Measurements from ENCODE around the gene SLC6A3.
"Not testable (repeated sequence)": the region's sequence is repeated elsewhere in the genome, so short reads cannot be mapped to it uniquely, and the experiment has no call there.

Gene SLC6A3

DNA sequence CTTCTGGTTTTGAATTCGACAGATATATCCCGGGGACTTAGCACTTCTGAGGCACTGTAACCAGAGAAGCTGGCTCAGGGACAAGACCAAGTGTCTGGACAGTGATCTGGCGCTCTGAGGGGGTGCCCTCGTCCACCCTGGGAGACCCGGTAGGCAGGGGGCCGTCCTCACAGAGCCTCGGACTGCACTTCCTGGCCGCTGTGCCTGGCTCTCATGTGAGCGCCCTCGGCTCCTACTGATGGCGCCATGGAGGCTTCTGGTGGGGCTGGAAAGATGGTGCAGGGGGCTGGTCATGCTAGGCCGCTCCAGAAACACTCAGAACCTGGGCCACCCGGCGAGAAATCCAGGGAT, 18.8 kb upstream of the SLC6A3 start:
- DNase-seq (ENCODE audit: low spot score) = no peak

DNA sequence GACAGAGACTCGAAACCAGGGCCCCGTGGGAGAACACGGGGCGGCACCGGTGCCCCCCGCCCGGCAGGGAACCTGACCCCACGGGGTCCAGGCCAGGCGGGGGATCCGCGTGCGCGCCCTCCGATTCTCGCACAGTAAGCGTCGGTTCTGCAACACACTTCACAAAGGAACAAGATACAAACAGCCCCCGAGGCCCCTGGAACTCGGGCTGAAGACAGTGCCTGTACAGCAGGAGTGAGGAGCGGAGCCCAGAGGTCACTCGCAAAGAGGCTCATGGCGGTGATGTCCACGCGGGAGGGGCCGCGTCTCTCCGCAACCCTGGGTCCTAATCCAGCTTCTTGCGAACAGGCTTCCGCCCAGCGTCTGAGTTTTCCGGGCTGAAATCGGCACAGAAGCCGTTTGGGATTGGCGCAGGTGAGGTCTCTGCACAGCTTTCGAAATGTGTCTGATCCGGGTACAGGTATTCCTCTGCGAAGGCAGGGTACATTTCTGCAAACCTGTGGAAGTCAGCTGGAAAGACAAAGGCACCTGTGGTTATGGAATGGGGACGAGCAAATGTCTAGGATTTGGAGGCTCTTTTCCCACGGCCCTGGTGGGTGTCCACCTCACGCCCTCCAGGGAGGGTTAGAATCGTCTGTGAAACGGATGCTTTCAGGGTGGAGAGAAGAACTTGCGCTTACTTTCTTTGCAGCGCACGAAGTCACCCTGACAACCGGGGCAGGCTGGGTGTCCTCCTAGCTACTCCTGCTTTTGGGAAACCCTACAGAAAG, 18.3 kb upstream of the SLC6A3 start:
- DNase-seq (ENCODE audit: low spot score) = no peak

DNA sequence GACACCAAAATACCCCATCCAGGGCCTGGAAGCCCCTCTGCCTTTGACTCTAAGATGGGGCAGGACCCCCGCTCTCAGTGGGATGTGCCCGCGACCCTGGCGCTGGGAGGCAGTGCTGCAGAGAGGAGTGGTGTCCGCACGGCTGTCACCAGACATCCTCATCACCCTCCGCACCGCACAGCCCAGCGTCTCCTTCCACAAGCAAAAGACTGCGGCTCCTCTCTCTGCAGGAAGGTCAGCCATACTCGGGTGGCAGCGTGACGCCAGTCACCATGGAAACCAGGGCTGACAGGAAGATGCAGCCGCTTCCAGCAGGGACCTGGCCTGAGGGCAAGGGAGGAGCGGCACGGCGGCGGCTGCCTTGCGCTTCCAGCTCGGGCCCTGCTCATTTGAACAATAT, 17.1 kb upstream of the SLC6A3 start:
- DNase-seq (ENCODE audit: low spot score) = no peak

DNA sequence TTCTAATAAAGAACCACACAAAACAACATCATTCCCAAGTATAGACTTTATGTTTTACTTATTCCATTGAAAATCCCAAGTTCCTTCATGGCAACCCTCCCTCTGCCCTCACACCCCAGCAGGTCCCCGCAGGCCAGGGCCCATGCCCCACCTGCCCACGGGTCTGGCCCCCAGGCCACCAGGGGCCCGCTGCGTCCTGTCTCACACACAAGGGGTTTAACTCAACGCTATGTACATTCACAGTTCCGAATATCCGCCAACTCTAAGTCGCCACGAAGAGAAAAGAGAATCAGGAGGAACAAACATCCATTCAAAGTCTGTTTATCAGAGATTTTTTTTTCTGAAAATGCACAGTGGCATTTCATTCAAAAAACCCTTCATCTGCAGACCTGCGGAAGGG, 16.2 kb upstream of the SLC6A3 start:
- no peak for DNase-seq (ENCODE audit: low spot score)

DNA sequence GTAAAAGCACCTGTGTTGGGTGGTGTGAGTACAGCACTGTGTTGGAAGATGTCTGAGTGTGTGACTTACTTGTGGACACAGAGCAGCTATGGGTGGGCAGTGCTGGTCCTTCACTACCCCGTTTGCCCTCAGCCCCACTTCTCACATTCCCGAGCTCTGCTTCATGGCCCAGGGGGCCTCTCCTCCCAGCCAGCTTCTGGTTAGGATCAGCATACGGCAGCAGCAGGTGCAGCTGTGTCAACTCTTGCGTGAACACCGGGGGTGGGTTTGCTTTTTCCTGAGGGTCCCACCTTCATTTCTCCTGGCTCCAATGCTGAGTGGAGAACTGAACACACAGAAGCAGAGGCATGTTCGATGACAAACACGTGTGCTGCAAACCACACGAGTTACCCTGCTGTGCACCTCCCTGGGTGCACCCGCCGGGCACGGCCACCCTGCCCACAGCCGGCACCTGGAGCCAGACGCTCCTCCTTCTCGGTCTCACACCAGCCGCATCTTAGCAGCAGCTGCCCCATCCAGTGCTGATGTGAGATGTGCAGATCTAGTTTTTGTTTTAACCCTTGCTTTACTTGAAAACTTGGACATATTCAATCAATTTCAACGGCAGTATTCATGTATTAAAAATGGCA, 14.9 kb upstream of the SLC6A3 start:
- no peak for DNase-seq (ENCODE audit: low spot score)

DNA sequence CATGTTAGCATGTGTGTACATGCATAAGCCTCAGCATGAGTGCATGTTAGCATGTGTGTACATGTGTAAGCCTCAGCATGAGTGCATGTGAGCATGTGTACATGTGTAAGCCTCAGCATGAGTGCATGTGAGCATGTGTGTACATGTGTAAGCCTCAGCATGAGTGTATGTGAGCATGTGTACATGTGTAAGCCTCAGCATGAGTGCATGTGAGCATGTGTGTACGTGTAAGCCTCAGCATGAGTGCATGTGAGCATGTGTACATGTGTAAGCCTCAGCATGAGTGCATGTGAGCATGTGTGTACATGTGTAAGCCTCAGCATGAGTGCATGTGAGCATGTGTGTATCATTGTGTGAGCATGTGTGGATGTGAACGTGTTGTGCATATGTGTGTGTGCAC, 14.2 kb upstream of the SLC6A3 start:
- not testable (repeated sequence) for DNase-seq (ENCODE audit: low spot score)

DNA sequence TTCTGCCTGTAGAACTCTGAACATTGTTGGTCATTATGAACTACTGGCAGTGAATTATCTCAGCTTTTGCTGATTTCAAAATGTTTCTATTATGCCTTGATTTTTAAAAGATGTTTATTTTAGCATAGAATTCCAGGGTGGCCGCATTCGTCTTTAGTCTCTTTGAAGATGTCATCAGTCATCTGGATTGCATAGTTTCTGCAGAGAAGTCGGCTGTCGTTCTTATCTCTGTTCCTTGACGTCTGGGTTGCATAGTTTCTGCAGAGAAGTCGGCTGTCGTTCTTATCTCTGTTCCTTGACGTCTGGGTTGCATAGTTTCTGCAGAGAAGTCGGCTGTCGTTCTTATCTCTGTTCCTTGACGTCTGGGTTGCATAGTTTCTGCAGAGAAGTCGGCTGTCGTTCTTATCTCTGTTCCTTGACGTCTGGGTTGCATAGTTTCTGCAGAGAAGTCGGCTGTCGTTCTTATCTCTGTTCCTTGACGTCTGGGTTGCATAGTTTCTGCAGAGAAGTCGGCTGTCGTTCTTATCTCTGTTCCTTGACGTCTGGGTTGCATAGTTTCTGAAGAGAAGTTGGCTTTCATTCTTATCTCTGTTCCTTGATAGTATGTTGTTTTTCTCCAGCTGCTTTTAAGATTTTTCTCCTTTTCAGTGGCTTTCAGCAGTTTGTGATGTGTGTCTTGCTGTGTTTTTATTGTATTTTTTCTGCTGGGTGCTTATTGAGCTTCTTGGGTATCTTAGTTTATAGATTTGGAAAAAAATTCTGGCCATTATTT, 11.1 kb upstream of the SLC6A3 start:
- not testable (repeated sequence) for DNase-seq (ENCODE audit: low spot score)

DNA sequence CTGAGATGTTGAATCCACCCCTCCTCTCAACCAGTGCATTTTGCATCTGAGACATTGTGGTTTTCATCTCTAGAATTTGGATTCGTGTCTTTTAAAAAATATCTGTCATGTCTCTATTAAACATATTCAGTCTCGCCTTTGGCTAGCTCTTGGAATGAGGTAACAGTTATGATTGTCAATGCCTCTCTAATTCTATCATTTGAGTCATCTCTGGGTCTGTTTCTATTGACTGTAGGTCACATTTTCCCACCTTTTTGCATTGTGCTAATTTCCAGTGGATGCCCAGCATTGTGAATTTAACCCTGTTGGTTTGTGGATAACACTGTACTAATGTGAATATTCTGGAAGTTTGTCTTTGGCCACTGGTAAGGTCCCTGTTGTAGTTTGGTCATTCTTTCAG, 8.4 kb upstream of the SLC6A3 start:
- no peak for DNase-seq (ENCODE audit: low spot score)

DNA sequence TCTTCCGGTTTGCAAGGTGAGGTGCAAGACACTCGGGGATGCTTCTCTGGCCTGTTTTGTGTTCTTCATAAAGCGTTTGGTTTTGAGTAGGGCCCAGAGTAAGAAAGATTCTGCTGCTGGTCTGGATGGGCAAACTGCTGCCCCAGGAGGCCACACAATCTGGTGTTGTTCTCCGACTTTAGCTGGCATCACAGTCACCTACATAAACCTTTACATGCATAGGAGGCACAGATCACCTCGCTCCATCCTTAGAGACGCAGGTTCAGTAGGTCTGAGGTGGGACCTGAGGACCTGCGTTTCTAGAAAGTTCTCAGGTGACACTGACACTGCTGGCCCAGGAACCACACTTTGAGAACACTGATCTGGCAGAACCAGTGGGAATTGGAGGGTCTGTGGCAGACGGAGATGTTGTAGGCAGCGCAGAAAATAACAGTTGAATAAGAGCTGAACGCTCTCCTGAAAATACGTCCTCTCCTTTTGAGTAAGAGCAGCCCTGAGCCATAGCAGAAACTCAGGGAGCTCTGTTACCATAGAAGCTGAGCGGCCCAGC, 3.9 kb upstream of the SLC6A3 start:
- no peak for DNase-seq (ENCODE audit: low spot score)

DNA sequence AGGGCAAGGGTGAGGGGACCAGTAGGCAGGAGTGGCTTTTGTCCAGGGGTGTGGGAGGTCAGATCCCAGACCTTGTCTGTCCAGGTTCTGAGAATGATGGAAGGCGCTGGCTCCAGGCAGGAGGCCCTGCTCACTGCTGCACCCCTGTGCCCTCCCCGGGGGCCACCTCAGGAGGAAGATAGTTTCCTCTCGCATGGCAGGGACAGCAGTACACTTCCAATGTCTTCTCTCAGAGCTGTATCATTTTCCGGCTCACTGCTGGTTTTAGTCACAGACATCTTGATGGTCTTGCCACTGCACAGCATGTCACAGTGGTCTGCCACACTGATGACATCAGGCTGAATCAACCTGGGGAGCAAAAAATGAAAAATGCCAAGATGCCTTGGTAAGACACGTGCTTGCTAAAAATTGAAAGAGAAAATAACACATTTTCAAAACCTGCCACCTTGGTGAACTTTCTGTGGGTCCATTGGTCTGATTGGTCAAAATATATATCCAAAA, 3.3 kb upstream of the SLC6A3 start:
- peak; percentile 2 for DNase-seq (ENCODE audit: low spot score)

DNA sequence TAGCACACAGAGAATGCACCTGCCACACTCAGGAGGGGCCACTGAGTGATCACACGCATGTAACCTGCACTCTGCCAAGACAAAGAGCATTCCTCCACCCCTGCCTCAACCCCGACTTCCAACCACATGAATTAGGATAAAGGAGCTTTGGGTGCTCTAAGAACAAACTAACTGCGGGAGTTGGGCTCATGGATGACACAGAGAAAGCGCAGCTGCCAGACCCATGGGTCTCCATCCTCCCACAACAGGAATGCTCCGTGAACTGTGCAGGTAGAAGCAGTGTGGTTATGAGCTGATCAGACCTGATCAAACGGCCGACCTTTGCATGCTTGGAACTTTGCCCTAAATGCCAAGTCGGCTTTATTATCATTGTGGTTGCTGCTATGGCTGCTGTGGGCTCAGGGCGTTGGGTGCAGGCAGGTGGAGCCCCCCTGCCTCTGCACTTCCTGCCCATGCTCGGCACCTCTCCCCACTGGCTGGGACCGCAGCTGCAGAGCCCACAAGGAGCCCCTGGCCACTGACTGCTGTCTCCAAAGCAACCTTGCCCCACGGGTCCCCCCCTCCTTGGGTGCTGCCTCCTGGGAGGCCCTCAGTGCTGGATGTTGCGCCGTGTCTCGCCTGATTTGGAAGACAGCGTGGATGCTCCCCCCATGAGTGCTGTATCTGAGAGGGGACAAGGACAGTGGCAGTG, 2.6 kb upstream of the SLC6A3 start:
- DNase-seq (ENCODE audit: low spot score) = no peak

DNA sequence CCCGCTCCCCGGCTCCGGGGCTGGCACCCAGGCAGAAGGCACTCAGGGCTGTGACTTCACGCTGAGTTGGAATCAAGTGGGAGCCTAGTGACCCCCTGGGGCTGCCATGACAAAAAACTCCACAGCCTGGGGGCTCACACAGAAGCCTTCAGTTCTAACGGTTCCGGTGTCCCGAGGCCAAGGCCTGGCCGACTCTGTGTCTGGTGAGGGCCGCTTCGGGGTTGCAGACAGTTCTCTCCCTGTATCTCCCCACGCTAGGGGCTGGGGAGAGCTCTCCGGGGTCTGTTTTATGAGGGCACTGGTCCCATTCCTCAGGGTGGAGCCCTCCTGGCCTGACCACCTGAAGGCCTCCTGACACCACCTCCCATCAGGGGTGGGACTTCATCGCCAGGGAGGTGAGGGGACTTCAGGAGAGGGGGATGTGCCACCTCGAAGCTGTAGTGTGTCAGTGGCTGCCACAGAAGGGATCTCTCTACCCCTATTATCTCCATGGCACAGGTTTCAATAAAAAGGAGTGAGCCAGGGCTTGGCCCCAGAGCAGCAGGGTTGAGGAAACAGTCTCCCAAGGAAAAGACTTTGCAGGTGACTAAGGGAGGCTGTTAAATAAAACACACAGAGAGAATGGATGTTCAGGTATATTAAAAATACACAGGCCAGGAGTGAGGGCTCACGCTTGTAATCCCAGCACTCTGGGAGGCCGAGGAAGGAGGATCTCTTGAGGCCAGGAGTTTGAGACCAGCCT, 1.5 kb upstream of the SLC6A3 start:
- no peak for DNase-seq (ENCODE audit: low spot score)

DNA sequence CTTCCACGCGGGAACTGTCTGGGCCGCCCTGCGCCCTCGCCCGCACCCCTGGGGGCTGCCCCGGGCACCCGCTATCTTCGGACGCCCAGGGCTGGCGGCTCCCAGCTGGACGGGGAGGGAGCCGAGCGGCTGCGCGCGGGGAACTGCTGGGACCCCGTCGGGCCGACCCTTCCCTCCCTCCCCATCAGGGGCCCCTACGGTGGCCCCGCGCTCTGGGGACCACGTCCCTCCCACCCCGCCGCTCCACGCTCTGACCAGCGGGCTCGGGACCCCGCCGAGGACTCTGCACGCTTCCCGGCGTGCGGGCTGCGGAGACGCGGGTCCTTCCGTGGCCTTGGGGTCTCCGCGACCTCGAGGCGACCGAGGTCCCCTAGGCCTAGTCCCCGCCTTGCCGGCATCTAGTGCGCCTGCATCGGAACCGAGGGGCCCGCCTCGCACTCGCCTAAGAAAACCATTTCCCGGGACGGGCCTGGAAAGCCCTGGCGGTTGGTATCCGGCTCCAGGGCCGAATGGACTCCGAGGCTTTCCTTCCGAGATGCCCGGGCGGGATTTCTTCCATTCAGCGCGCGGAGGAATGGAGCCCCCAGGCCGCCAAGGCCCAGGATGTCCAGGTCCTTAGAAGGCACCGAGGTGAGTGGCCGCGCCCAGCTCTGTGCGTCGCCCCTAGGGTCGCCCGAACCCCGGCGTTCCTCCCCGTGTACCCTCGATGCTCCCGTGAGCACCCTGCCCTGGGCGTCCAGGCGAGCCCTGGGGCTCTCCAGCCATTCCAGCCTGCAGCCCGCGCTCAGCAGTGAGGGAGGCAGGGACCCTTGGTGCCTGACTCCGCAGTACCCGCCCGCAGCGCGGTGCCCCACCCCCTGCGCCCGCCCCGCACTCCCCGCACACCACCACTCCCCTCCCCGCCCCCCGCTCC, 705 bp upstream of the SLC6A3 start:
- DNase-seq (ENCODE audit: low spot score) = no peak

DNA sequence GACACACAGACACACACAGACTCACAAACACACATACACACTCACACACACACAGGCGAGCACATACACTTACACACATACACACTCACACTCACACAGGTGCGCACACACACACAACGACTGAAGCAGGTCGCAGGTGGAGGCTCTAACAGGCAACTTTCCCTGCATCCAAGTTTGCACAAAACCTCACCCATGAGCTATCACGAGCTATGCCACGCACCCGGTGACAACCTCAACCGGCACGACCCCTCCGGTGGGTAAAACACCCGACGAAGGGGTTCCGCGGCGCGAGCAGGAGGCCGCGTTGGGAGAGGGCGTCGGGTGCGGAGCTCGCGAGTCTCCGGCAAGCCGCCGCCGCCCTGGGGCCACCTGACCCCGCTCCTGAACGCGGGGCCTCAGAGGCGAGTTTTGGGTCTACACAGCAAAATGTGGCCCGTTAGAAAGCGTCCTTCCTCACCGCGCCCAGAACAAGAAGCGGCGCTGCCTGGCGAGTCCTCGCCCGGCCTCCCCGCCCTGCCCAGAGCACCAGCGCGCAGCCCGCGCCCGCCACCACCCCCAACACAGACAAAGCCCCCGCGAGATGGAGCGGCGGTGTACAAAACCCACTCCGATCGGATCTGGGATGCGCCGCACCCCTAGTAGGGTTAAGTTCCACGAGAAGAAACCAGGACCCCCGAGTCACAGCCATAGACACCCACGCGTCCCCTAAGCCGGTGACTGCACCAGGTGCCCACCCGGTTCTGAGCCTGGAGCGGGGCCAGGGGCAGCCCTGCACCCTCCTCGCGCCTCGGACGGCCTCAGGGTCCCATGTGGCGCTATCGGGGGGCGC, 665 bp downstream of the SLC6A3 start:
- no peak for DNase-seq (ENCODE audit: low spot score)

DNA sequence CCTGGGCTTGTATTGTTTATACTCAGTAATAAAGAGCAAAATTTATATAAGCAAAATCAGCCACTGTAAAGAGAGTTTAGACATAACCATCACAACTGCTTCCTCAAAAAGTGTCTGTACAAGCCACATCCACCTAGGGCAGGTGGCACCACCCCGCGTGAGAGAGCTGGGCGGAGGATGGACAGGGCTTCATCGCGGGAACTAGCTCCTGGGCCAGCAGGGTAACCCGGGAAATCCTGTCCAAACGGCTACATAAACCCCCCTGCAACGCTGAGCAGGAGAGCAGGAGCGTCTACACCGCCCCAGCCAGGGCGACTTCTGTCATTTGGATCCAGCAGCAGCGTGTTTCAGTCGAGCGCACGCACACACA, 1.3 kb downstream of the SLC6A3 start:
- no peak for DNase-seq (ENCODE audit: low spot score)

DNA sequence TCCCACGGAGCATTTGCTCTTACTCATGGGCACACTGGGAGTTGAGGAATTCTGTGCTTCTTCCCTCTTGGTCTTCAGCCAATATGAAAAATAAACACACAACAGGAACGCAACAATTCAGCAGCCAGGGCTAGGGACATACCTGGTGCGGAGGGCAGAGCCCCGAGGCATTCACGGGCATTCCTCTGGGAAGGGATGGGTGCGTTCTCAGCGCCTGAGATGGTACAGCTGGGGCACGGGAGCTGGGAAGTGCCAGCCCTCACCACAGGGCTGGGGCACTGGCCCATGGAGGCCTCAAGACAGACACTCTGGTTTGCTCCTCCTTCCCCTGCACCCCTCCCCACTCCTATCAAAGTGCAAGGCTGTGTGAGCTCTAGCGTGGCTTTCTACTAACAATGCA, 2.1 kb downstream of the SLC6A3 start:
- DNase-seq (ENCODE audit: low spot score) = no peak

DNA sequence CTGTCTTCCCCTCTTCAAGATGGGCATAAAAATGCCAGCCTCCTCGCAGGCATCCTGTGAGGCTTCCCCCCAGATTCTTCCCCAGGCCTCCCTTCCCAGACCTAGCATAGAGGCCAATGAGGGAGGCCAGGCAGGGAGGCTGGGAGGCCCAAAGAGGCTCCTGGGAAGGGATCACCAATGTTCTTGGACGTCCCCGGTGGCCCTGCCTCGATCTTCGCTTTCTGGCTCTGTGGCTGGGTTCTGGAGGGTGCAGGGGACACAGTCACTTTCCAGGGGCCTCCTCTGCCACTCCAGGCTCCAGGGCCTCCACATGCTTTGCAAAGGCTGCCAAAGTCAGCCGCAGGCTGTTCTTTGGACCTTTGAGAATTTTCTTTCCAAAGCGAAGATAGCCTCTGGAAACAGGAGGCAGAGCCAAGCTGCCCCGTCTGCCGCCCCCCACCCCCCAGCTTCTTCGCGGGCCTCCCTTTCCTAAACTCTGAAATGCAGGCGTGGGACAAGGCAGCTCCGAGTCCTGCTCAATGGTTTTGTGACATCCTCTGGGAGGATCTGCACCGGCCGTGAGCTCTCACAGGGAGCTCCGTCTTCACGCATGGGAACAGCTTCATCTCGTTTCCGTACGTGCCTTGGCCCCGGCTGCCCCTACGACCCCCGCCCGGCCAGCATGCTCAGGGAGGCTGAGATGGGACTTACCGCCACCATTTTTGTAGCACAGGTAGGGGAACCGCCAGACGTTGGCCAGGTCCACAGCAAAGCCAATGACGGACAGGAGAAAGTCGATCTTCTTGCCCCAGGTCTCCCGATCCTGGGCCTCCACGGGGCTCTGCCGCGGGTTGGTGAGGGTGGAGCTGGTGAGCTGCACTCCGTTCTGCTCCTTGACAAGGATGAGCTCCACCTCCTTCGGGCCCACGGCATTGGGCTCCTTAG, 2.8 kb downstream of the SLC6A3 start:
- no peak for DNase-seq (ENCODE audit: low spot score)

DNA sequence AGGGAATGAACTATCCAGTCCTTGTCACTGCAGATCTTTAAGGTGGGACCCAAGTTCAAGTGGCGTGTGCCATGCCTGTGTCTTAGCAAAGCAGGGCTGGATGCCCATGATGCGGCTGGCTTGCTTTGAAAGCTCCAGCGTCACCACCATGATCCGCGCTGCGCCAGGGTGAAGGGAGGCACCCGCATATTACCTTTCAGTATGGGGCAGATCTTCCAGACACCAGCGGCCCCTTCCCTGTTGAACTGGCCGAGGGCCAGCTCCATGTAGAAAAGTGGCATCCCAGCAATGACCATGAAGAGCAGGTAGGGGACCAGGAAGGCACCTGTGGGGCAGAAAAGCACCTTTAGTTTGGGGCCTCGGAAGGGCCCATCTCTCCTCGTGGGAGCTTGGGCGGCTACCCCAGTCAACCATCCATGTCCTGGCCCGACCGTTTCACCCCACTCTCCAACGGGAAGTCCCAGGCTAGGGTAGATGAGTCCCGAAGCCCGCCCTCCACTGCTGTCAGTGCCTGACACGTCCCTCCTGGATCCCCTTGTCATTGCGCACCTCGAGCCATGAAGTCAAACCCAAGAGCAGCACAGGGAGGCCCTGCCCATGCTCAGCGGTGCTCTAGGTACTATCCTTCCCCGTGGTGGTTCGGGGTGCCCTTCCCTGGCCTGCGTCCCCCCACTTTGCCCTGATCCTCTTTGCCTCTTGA, 3.9 kb downstream of the SLC6A3 start:
- no peak for DNase-seq (ENCODE audit: low spot score)

All from CD4-positive, alpha-beta T cell treated with Interleukin-15 for 4 hours (primary cell).